HepG2 (cell line): Measurements from ENCODE around the gene KCTD16. TPM values are rescaled to one million over a fixed set of nuclear protein-coding genes. Genes with fewer than 3 reads are reported as not detected.

ENCODE experiments used
- ATAC-seq: fragments of 200-7000 bp; cut with Tn5 transposase; 3 replicates; pipeline ENCODE4 v1.9.1; 2020; ENCODE audit warnings: mild to moderate bottlenecking, moderate library complexity
- BruUV-seq: library from RNA; stranded (reverse); fragments of 400-500 nt; replicated peaks from 2 replicates; lab custom pipeline; 2021; lab: Mats Ljungman, UMichigan
- CTCF ChIA-PET: fragments of 300-600 bp; formaldehyde crosslinking; extraction: SDS; loops from one replicate; lab custom pipeline; 2021; ENCODE audit warnings: low total read pairs, inconsistent platforms, low intra/inter-chr PET ratio; lab: Yijun Ruan, JAX
- POLR2A ChIA-PET: fragments of 350-600 bp; sonication (Branson Sonifier 250); formaldehyde crosslinking; loops from one replicate; lab custom pipeline; 2020; ENCODE audit warnings: antibody characterized with exemption, inconsistent platforms; lab: Yijun Ruan, JAX
- DNase-seq: peaks from one replicate; pipeline ENCODE4 v3.0.0-alpha.2; 2015; ENCODE audit warnings: low spot score
- FAIRE-seq: peaks from 3 replicates; lab custom pipeline; 2011; peaks lifted over from hg19 to GRCh38; lab: Jason Lieb, UNC
- H2AFZ ChIP-seq: one replicate; pipeline ENCODE4 v1.6.1; 2011; ENCODE audit warnings: low read length, inconsistent platforms
- H3K27ac ChIP-seq: fragments of 300-600 bp; 3 replicates; pipeline ENCODE4 v1.8.0; 2011; ENCODE audit warnings: mixed run types, mild to moderate bottlenecking, mixed read lengths, low read length, inconsistent platforms; ENCODE audit not compliant: insufficient read depth; ENCODE audit errors: extremely low read length
- H3K27me3 ChIP-seq, 2 experiments: fragments of 200-600 bp in 1 of 2; 2 replicates in 1 of 2; 3 replicates in 1 of 2; pipeline versions ENCODE4 v1.6.0 to v1.8.0; 2011; ENCODE audit warnings: low read length in 2 of 2, mild to moderate bottlenecking in 2 of 2, moderate library complexity in 2 of 2, inconsistent platforms in 1 of 2; ENCODE audit not compliant: insufficient read depth in 2 of 2, control insufficient read depth in 1 of 2
- H3K36me3 ChIP-seq, 2 experiments: fragments of 200-600 bp in 1 of 2; replicated peaks in 1 of 2; 2 replicates in 1 of 2; 3 replicates in 1 of 2; pipeline versions ENCODE4 v1.5.1 to v1.8.0; 2011; ENCODE audit warnings: low read length in 2 of 2, inconsistent platforms in 1 of 2; ENCODE audit not compliant: insufficient read depth in 2 of 2, control insufficient read depth in 1 of 2
- H3K4me1 ChIP-seq: 2 replicates; pipeline ENCODE4 v1.5.1; 2012; ENCODE audit warnings: low read length, inconsistent platforms; ENCODE audit not compliant: insufficient read depth
- H3K4me2 ChIP-seq: 2 replicates; pipeline ENCODE4 v1.6.0; 2011; ENCODE audit warnings: low read depth, low read length, inconsistent platforms
- H3K4me3 ChIP-seq, 3 experiments: fragments of 200-600 bp in 1 of 3; sonication (generic), shearing (Covaris generic) in 1 of 3; replicated peaks in 1 of 3; 2 replicates each; pipeline ENCODE4 v1.5.1; 2011 to 2016; ENCODE audit warnings: low read length in 3 of 3, inconsistent platforms in 2 of 3, low read depth in 2 of 3, mild to moderate bottlenecking in 2 of 3, control low read depth in 1 of 3, mixed read lengths in 1 of 3; ENCODE audit not compliant: insufficient read depth in 1 of 3
- H3K79me2 ChIP-seq: one replicate; pipeline ENCODE4 v1.6.1; 2011; ENCODE audit warnings: low read length, inconsistent platforms; ENCODE audit not compliant: insufficient read depth
- H3K9ac ChIP-seq: 2 replicates; pipeline ENCODE4 v1.6.0; 2011; ENCODE audit warnings: mild to moderate bottlenecking, low read depth, low read length, inconsistent platforms; ENCODE audit not compliant: insufficient read depth
- H3K9me3 ChIP-seq: 2 replicates; pipeline ENCODE4 v1.5.1; 2012; ENCODE audit warnings: mild to moderate bottlenecking, low read length
- H4K20me1 ChIP-seq: 2 replicates; pipeline ENCODE4 v1.6.0; 2011; ENCODE audit warnings: inconsistent platforms, mild to moderate bottlenecking, low read length, moderate library complexity; ENCODE audit not compliant: insufficient read depth
- KLF15 ChIP-seq: sonication (generic); formaldehyde crosslinking; IDR thresholded peaks from 2 replicates; pipeline ENCODE4 v1.8.1; 2023; ENCODE audit warnings: borderline replicate concordance, mild to moderate bottlenecking, inconsistent platforms, missing genetic modification reagents, mixed read lengths
- NAIF1 ChIP-seq: sonication (generic); formaldehyde crosslinking; IDR thresholded peaks from 2 replicates; pipeline ENCODE4 v1.5.0; 2020; ENCODE audit warnings: mild to moderate bottlenecking, missing genetic modification reagents, borderline replicate concordance
- STAG1 ChIP-seq: sonication (generic); formaldehyde crosslinking; IDR thresholded peaks from 2 replicates; pipeline ENCODE4 v1.4.0; 2020; ENCODE audit warnings: missing genetic modification reagents
- TERF1 ChIP-seq: sonication (generic); formaldehyde crosslinking; IDR thresholded peaks from 2 replicates; pipeline ENCODE4 v1.8.0; 2022; ENCODE audit warnings: mild to moderate bottlenecking, missing genetic modification reagents, moderate library complexity
- YY1 ChIP-seq: IDR thresholded peaks from 2 replicates; pipeline ENCODE4 v1.6.1; 2011; ENCODE audit warnings: low read length, low read depth, moderate library complexity, mild to moderate bottlenecking; ENCODE audit not compliant: insufficient read depth, insufficient replicate concordance
- ZFP41 ChIP-seq: sonication (generic); formaldehyde crosslinking; IDR thresholded peaks from 2 replicates; pipeline ENCODE4 v1.4.0; 2020; ENCODE audit warnings: mild to moderate bottlenecking, missing genetic modification reagents, borderline replicate concordance
- ZFY ChIP-seq: sonication (generic); formaldehyde crosslinking; IDR thresholded peaks from 2 replicates; pipeline ENCODE4 v1.4.0; 2020; ENCODE audit warnings: missing genetic modification reagents
- ZMYM4 ChIP-seq: sonication (generic); formaldehyde crosslinking; IDR thresholded peaks from 2 replicates; pipeline ENCODE4 v1.8.1; 2023; ENCODE audit warnings: mild to moderate bottlenecking, missing genetic modification reagents
- WGBS: methylation state at CpG from one replicate; pipeline ENCODE4 v1.1.6; 2017; ENCODE audit warnings: low lambda C conversion rate; 5-methylcytosine and 5-hydroxymethylcytosine counted together
- in situ Hi-C: cut with HindIII; loops from 2 replicates; pipeline ENCODE4 v1.10.0; 2017; ENCODE audit warnings: low pct_unique_long_range_greater_than_20kb; ENCODE audit not compliant: extremely low pct_ligation_motif_present
- intact Hi-C: fragments of 100-400 bp; cut with micrococcal nuclease; formaldehyde crosslinking; loops from one replicate; pipeline ENCODE4 v1.10.0; 2022; ENCODE audit not compliant: unreplicated experiment
- polyA plus RNA-seq, 8 experiments: library from polyadenylated mRNA; depleted of rRNA in 3 of 8; stranded (reverse) in 7 of 8; unstranded in 1 of 8; fragments of >200 nt; fragmentation: Illumina TruSeq in 4 of 8; extraction: Trizol in 4 of 8; gene quantifications; 2 replicates each; pipeline versions ENCODE4 v1.2.1 to v1.2.3, GENCODE V29; 2011 to 2016; ENCODE audit warnings: low read depth in 4 of 8, missing spikeins in 1 of 8, mixed read lengths in 1 of 8; ENCODE audit not compliant: insufficient read depth in 1 of 8
- total RNA-seq, 5 experiments: library from RNA; depleted of rRNA; stranded (reverse); fragments of >200 nt; fragmentation: Illumina TruSeq; extraction: Trizol; gene quantifications; 2 replicates each; pipeline ENCODE4 v1.2.3, GENCODE V29; 2016; ENCODE audit warnings: low read depth in 1 of 5
- TF ChIP-seq, protein P1 (sequence below): sonication (generic); formaldehyde crosslinking; IDR thresholded peaks from 2 replicates; pipeline ENCODE4 v1.5.0; 2020; ENCODE audit warnings: mild to moderate bottlenecking, missing genetic modification reagents, moderate library complexity

The KCTD16 gene
- total and polyA plus RNA-seq, 2 of the 13 experiments (the other 11 are each of a cell fraction or from before 2014, with no cell fraction given) = 0.02 to 0.09 TPM

GRCh38 chr5:144142139-144142823 lies 28.4 kb upstream of the KCTD16 start:
- Histone ChIP-seq H3K27ac (no peak overlapping the region), H2AFZ (no peak overlapping the region), H3K9ac (no peak overlapping the region), H3K4me2 (no peak overlapping the region), H3K79me2 (no peaks in the 10 kb centered on the region), H3K36me3 (no peaks in the 10 kb centered on the region), H3K27me3 (0 out of 5 replicates have a peak, but pooled peaks cover 0 to 4% of the 10 kb centered on the region in 2 experiments), H3K4me1 (no peaks in the 10 kb centered on the region), H3K4me3 (no peak overlapping the region), H3K9me3 (no peaks in the 10 kb centered on the region), H4K20me1 (no peaks in the 10 kb centered on the region)
- intact Hi-C loops (no loop called here), in situ Hi-C loops (no loop called here)
- ChIA-PET POLR2A (no interaction called here), CTCF (no interaction called here)
- TF ChIP-seq, protein P1, sequence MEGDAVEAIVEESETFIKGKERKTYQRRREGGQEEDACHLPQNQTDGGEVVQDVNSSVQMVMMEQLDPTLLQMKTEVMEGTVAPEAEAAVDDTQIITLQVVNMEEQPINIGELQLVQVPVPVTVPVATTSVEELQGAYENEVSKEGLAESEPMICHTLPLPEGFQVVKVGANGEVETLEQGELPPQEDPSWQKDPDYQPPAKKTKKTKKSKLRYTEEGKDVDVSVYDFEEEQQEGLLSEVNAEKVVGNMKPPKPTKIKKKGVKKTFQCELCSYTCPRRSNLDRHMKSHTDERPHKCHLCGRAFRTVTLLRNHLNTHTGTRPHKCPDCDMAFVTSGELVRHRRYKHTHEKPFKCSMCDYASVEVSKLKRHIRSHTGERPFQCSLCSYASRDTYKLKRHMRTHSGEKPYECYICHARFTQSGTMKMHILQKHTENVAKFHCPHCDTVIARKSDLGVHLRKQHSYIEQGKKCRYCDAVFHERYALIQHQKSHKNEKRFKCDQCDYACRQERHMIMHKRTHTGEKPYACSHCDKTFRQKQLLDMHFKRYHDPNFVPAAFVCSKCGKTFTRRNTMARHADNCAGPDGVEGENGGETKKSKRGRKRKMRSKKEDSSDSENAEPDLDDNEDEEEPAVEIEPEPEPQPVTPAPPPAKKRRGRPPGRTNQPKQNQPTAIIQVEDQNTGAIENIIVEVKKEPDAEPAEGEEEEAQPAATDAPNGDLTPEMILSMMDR (CRISPR knock-in tag) = peak; percentile 61
- TF ChIP-seq TERF1 (CRISPR knock-in tag) (no peak), STAG1 (CRISPR knock-in tag) (peak; percentile 51), KLF15 (CRISPR knock-in tag) (no peak), ZFY (CRISPR knock-in tag) (no peak), NAIF1 (no peak), ZFP41 (no peak), ZMYM4 (CRISPR knock-in tag) (no peak), YY1 (no peak)
- BruUV-seq = no TSS peak
- peak; percentile 23 for DNase-seq
- 4% methylated on average over 2 of the region's 2 CpGs for WGBS
- ATAC-seq = peak; percentile 98
- peak; percentile 4 for FAIRE-seq
